Measurements from ENCODE around the gene FBXO46.
A peak's percentile ranks its signal among the peaks of the same experiment; 100 is the strongest.
"Not testable (repeated sequence)": the region's sequence is repeated elsewhere in the genome, so short reads cannot be mapped to it uniquely, and the experiment has no call there.

Gene FBXO46

GRCh38 chr19:45729800-45730290, 851 bp downstream of the FBXO46 start:
- H2BK12ac ChIP-seq (ENCODE audit: low read length) = peak overlapping the region; percentile 51
- H3K79me2 ChIP-seq (ENCODE audit: control insufficient read depth, insufficient read depth, low read length, poor library complexity) = peaks cover 12% of the 10 kb centered on the region
- peak overlapping the region; percentile 69 for H4K91ac ChIP-seq (ENCODE audit: low read depth, low read length)
- peak overlapping the region; percentile 94 for H3K18ac ChIP-seq (ENCODE audit: low read length)
- no peaks in the 10 kb centered on the region for H3K27me3 ChIP-seq (ENCODE audit: insufficient read depth, low read length)
- peak overlapping the region; percentile 82 for H3K4ac ChIP-seq (ENCODE audit: low read depth, low read length)
- no peak overlapping the region for H2AFZ ChIP-seq (ENCODE audit: insufficient read depth, low read length, poor library complexity)
- no CpG with 5 or more reads among the region's 10 CpGs for WGBS (ENCODE audit: extremely low coverage, insufficient coverage, insufficient read length)
- H3K27ac ChIP-seq (ENCODE audit: low read depth, low read length) = no peak overlapping the region
- peak overlapping the region; percentile 83 for H3K14ac ChIP-seq (ENCODE audit: low read length)
- peak overlapping the region; percentile 82 for H3K4me3 ChIP-seq (ENCODE audit: low read depth, low read length)
- DNase-seq = peak in 1 of 2 donors; percentile 49
- peak overlapping the region; percentile 85 for H3K9ac ChIP-seq (ENCODE audit: low read length)
- no peaks in the 10 kb centered on the region for H3K9me3 ChIP-seq (ENCODE audit: insufficient read depth, low read depth, low read length)
- peaks cover 0 to 2% of the 10 kb centered on the region in 2 experiments for H3K4me1 ChIP-seq (ENCODE audit: control insufficient read depth in 1 of 2, insufficient read depth in 2 of 2, low read length in 2 of 2)
- H4K12ac ChIP-seq (ENCODE audit: low read depth, low read length) = peak overlapping the region; percentile 21
- H3K23ac ChIP-seq (ENCODE audit: low read length) = no peak overlapping the region
- H3K36me3 ChIP-seq (ENCODE audit: control insufficient read depth in 1 of 2, insufficient read depth in 2 of 2, low read length in 2 of 2) = peaks cover 0 to 2% of the 10 kb centered on the region in 2 experiments
- peak overlapping the region; percentile 81 for H3K4me2 ChIP-seq (ENCODE audit: low read length)
- no peak overlapping the region for H2BK5ac ChIP-seq (ENCODE audit: low read depth, low read length, poor library complexity)
- peak overlapping the region; percentile 95 for H4K8ac ChIP-seq (ENCODE audit: low read depth, low read length)
- peaks cover 7% of the 10 kb centered on the region for H3K79me1 ChIP-seq (ENCODE audit: low read length)
- peak overlapping the region; percentile 61 for H2AK5ac ChIP-seq (ENCODE audit: low read length)
- H2BK120ac ChIP-seq (ENCODE audit: insufficient read depth, low read length, poor library complexity) = peak overlapping the region; percentile 56

DNA sequence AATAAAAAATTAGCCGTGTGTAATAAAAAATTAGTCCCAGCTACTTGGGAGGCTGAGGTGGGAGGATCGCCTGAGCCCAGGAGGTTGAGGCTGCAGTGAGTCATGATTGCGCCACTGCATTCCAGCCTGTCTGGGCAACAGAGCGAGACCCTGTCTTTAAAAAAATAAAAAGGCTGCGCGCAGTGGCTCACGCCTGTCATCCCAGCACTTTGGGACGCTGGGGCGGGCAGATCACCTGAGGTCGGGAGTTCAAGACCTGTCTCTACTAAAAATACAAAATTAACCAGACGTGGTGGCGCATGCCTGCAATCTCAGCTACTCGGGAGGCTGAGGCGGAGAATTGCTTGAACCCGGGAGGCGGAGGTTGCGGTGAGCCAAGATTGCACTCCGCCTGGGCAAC, 2.0 kb downstream of the FBXO46 start:
- H3K79me1 ChIP-seq (ENCODE audit: low read length); H3K27ac ChIP-seq (ENCODE audit: low read depth, low read length); H3K4me1 ChIP-seq (ENCODE audit: control insufficient read depth in 1 of 2, insufficient read depth in 2 of 2, low read length in 2 of 2); H3K4me3 ChIP-seq (ENCODE audit: low read depth, low read length); H4K12ac ChIP-seq (ENCODE audit: low read depth, low read length); H2BK12ac ChIP-seq (ENCODE audit: low read length); H3K18ac ChIP-seq (ENCODE audit: low read length); H3K9ac ChIP-seq (ENCODE audit: low read length); H2BK120ac ChIP-seq (ENCODE audit: insufficient read depth, low read length, poor library complexity); H3K27me3 ChIP-seq (ENCODE audit: insufficient read depth, low read length); H2AK5ac ChIP-seq (ENCODE audit: low read length); H3K14ac ChIP-seq (ENCODE audit: low read length); H3K4me2 ChIP-seq (ENCODE audit: low read length); H2BK5ac ChIP-seq (ENCODE audit: low read depth, low read length, poor library complexity); H3K9me3 ChIP-seq (ENCODE audit: insufficient read depth, low read depth, low read length); H3K23ac ChIP-seq (ENCODE audit: low read length); H3K36me3 ChIP-seq (ENCODE audit: control insufficient read depth in 1 of 2, insufficient read depth in 2 of 2, low read length in 2 of 2); H2AFZ ChIP-seq (ENCODE audit: insufficient read depth, low read length, poor library complexity); H4K8ac ChIP-seq (ENCODE audit: low read depth, low read length); H4K91ac ChIP-seq (ENCODE audit: low read depth, low read length): not testable (repeated sequence)
- Histone ChIP-seq H3K79me2 (ENCODE audit: control insufficient read depth, insufficient read depth, low read length, poor library complexity) (peaks cover 12% of the 10 kb centered on the region), H3K4ac (ENCODE audit: low read depth, low read length) (peak overlapping the region; percentile 27)
- WGBS (ENCODE audit: extremely low coverage, insufficient coverage, insufficient read length) = no CpG with 5 or more reads among the region's 18 CpGs
- peak; percentile 89 to 90 for DNase-seq

- H2BK12ac ChIP-seq (ENCODE audit: low read length); H4K91ac ChIP-seq (ENCODE audit: low read depth, low read length); H3K79me1 ChIP-seq (ENCODE audit: low read length); H3K4me3 ChIP-seq (ENCODE audit: low read depth, low read length); H3K4me2 ChIP-seq (ENCODE audit: low read length); H3K23ac ChIP-seq (ENCODE audit: low read length); H2AK5ac ChIP-seq (ENCODE audit: low read length); H3K18ac ChIP-seq (ENCODE audit: low read length); H3K27me3 ChIP-seq (ENCODE audit: insufficient read depth, low read length); H3K79me2 ChIP-seq (ENCODE audit: control insufficient read depth, insufficient read depth, low read length, poor library complexity); H2BK120ac ChIP-seq (ENCODE audit: insufficient read depth, low read length, poor library complexity); H2BK5ac ChIP-seq (ENCODE audit: low read depth, low read length, poor library complexity); H4K8ac ChIP-seq (ENCODE audit: low read depth, low read length); H3K9ac ChIP-seq (ENCODE audit: low read length); H3K27ac ChIP-seq (ENCODE audit: low read depth, low read length); H3K14ac ChIP-seq (ENCODE audit: low read length); H4K12ac ChIP-seq (ENCODE audit: low read depth, low read length); DNase-seq; H3K9me3 ChIP-seq (ENCODE audit: insufficient read depth, low read depth, low read length); H2AFZ ChIP-seq (ENCODE audit: insufficient read depth, low read length, poor library complexity); H3K4ac ChIP-seq (ENCODE audit: low read depth, low read length): not testable (repeated sequence)
- WGBS (ENCODE audit: extremely low coverage, insufficient coverage, insufficient read length) = no CpG with 5 or more reads among the region's 11 CpGs
- H3K4me1 ChIP-seq (ENCODE audit: control insufficient read depth in 1 of 2, insufficient read depth in 2 of 2, low read length in 2 of 2) = peaks cover 15 to 16% of the 10 kb centered on the region in 2 experiments
- peaks cover 14 to 19% of the 10 kb centered on the region in 2 experiments for H3K36me3 ChIP-seq (ENCODE audit: control insufficient read depth in 1 of 2, insufficient read depth in 2 of 2, low read length in 2 of 2)
Observed at GRCh38 chr19:45720065-45720464, 10.6 kb downstream of the FBXO46 start.

DNA sequence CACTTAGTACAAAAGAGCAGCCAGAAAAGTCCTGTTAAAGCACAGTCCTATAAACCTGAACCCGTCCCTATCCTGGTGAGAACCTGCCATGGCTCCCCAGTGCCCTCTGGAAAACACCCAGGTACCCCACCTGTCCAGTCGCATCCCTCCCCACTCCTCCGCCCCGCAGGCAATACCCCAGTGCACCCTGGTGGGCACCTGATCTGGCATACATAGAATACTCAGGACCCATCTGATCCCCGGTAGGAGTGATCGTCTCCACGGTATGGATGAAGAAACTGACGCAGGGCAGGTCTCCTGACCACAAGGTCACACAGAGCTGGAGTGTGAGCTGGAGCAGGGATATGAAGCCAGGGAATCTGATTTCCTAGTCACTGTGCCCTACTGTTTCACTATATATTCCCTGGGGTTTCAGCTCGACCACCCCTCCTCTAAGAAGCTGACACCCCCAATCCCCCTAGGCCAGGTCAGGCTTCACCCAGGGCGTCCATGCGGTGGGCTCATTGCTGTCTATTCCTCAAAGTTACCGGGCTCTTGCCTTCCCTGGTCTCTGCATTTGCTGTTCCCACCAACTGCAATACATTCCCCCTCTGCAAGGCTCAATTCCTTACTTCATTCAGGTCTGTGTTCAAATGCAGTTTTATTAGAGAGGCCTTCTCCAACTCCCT, 12.6 kb downstream of the FBXO46 start:
- no peak for DNase-seq
- H2BK5ac ChIP-seq (ENCODE audit: low read depth, low read length, poor library complexity) = peak overlapping the region; percentile 63
- peak overlapping the region; percentile 10 for H2AK5ac ChIP-seq (ENCODE audit: low read length)
- no peak overlapping the region for H3K23ac ChIP-seq (ENCODE audit: low read length)
- H3K4me2 ChIP-seq (ENCODE audit: low read length) = peak overlapping the region; percentile 50
- H3K9me3 ChIP-seq (ENCODE audit: insufficient read depth, low read depth, low read length) = no peaks in the 10 kb centered on the region
- H3K79me2 ChIP-seq (ENCODE audit: control insufficient read depth, insufficient read depth, low read length, poor library complexity) = peaks cover 8% of the 10 kb centered on the region
- peak overlapping the region; percentile 20 for H3K18ac ChIP-seq (ENCODE audit: low read length)
- peak overlapping the region; percentile 73 for H3K14ac ChIP-seq (ENCODE audit: low read length)
- H4K12ac ChIP-seq (ENCODE audit: low read depth, low read length) = peak overlapping the region; percentile 37
- H3K4me1 ChIP-seq (ENCODE audit: control insufficient read depth in 1 of 2, insufficient read depth in 2 of 2, low read length in 2 of 2) = peaks cover 15 to 16% of the 10 kb centered on the region in 2 experiments
- H3K4ac ChIP-seq (ENCODE audit: low read depth, low read length) = peak overlapping the region; percentile 28
- H3K27ac ChIP-seq (ENCODE audit: low read depth, low read length) = peak overlapping the region; percentile 58
- no peaks in the 10 kb centered on the region for H3K27me3 ChIP-seq (ENCODE audit: insufficient read depth, low read length)
- peak overlapping the region; percentile 53 for H2BK120ac ChIP-seq (ENCODE audit: insufficient read depth, low read length, poor library complexity)
- peaks cover 10% of the 10 kb centered on the region for H3K79me1 ChIP-seq (ENCODE audit: low read length)
- peak overlapping the region; percentile 9 for H2AFZ ChIP-seq (ENCODE audit: insufficient read depth, low read length, poor library complexity)
- H3K4me3 ChIP-seq (ENCODE audit: low read depth, low read length) = peak overlapping the region; percentile 18
- H3K9ac ChIP-seq (ENCODE audit: low read length) = peak overlapping the region; percentile 36
- H2BK12ac ChIP-seq (ENCODE audit: low read length) = peak overlapping the region; percentile 9
- peaks cover 18% of the 10 kb centered on the region in 2 experiments for H3K36me3 ChIP-seq (ENCODE audit: control insufficient read depth in 1 of 2, insufficient read depth in 2 of 2, low read length in 2 of 2)
- peak overlapping the region; percentile 72 for H4K8ac ChIP-seq (ENCODE audit: low read depth, low read length)
- peak overlapping the region; percentile 68 for H4K91ac ChIP-seq (ENCODE audit: low read depth, low read length)
- WGBS (ENCODE audit: extremely low coverage, insufficient coverage, insufficient read length) = no CpG with 5 or more reads among the region's 12 CpGs

Data from trophoblast cell (in vitro differentiated cells and primary cell).